DND-41 (cell line): Measurements from ENCODE around the gene CNNM3.

Source experiments
- EZH2 ChIP-seq: IDR thresholded peaks from 3 replicates; pipeline ENCODE4 v1.6.1; 2012; ENCODE audit warnings: borderline replicate concordance, low read depth, mild to moderate bottlenecking, moderate library complexity, low read length, inconsistent platforms; ENCODE audit not compliant: severe bottlenecking
- TF ChIP-seq, protein P1 (sequence below): IDR thresholded peaks from 2 replicates; pipeline ENCODE4 v1.5.1; 2012; ENCODE audit warnings: borderline replicate concordance, low read length, moderate library complexity, mild to moderate bottlenecking; ENCODE audit not compliant: poor library complexity, severe bottlenecking; ENCODE audit errors: extremely low read depth

DNA sequence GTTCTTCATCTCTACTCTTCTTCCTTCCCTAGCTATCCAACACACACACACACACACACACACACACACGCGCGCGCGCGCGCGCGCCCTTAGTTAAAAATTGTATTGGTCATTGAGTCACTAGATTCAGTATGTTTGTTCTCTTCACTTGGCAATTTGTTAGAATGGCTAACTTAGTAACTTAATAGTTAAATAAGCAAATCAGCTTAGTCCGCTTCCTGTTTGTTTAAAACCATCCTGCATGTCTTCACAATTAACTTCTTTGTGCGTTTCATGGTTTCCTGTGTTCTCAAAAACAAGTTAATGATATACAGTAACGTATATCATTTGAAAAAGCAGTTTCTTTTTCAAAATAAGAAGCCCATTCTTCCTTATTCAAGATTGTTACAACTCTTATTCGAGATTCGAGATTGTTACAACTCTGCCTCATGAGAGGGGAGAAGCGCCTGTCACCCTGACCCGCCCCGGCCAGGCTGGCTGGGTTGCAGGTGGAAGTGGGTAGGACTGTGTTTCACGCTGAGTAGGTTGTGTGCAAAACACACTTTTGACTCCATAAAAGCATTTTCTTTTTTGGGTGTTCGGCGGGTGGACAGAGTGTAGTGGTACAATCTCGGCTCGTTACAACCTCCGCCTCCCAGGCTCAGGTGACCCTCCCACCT, 9.5 kb upstream of the CNNM3 start:
- TF ChIP-seq, protein P1, sequence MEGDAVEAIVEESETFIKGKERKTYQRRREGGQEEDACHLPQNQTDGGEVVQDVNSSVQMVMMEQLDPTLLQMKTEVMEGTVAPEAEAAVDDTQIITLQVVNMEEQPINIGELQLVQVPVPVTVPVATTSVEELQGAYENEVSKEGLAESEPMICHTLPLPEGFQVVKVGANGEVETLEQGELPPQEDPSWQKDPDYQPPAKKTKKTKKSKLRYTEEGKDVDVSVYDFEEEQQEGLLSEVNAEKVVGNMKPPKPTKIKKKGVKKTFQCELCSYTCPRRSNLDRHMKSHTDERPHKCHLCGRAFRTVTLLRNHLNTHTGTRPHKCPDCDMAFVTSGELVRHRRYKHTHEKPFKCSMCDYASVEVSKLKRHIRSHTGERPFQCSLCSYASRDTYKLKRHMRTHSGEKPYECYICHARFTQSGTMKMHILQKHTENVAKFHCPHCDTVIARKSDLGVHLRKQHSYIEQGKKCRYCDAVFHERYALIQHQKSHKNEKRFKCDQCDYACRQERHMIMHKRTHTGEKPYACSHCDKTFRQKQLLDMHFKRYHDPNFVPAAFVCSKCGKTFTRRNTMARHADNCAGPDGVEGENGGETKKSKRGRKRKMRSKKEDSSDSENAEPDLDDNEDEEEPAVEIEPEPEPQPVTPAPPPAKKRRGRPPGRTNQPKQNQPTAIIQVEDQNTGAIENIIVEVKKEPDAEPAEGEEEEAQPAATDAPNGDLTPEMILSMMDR = no peak
- TF ChIP-seq EZH2 = no peak
